H1 (cell line): ENCODE data around the gene OR1S1. TPM values are rescaled to one million over a fixed set of nuclear protein-coding genes. Genes with fewer than 3 reads are reported as not detected.

Experiments used
- CTCF ChIA-PET: fragments of 300-600 bp; sonication (Branson Sonifier 250); formaldehyde crosslinking; loops from one replicate; lab custom pipeline; 2021; ENCODE audit not compliant: partially characterized antibody; lab: Charles Lee
- POLR2A ChIA-PET: fragments of 300-600 bp; sonication (Branson Sonifier 250); formaldehyde crosslinking; loops from one replicate; lab custom pipeline; 2021; ENCODE audit warnings: inconsistent platforms; ENCODE audit not compliant: partially characterized antibody; lab: Charles Lee
- DNase-seq, 2 experiments: peaks; one replicate each; pipeline versions ENCODE4 v3.0.0 to v3.0.0-alpha.2; 2010 to 2022; ENCODE audit warnings: low spot score in 2 of 2, low read depth in 1 of 2, mixed read lengths in 1 of 2
- FAIRE-seq: peaks from 2 replicates; lab custom pipeline; 2011; peaks lifted over from hg19 to GRCh38; lab: Jason Lieb, UNC
- H2AFZ ChIP-seq: 2 replicates; pipeline ENCODE4 v1.8.1; 2012; ENCODE audit warnings: low read length, inconsistent platforms
- H2AK5ac ChIP-seq: 2 replicates; pipeline ENCODE4 v1.6.1; 2013; ENCODE audit warnings: low read depth, low read length
- H2BK120ac ChIP-seq: replicated peaks from 2 replicates; pipeline ENCODE3; 2013; ENCODE audit warnings: low read depth, low read length, inconsistent platforms
- H2BK12ac ChIP-seq: 2 replicates; pipeline ENCODE4 v1.6.1; 2013; ENCODE audit warnings: low read depth, low read length
- H2BK15ac ChIP-seq: 2 replicates; pipeline ENCODE4 v1.6.1; 2013; ENCODE audit warnings: low read length
- H2BK20ac ChIP-seq: 2 replicates; pipeline ENCODE4 v1.6.1; 2013; ENCODE audit warnings: low read length
- H2BK5ac ChIP-seq: 2 replicates; pipeline ENCODE4 v1.6.1; 2013; ENCODE audit warnings: low read depth, low read length
- H3K14ac ChIP-seq: 2 replicates; pipeline ENCODE4 v1.6.1; 2013; ENCODE audit warnings: inconsistent platforms; ENCODE audit not compliant: insufficient read length
- H3K18ac ChIP-seq: 2 replicates; pipeline ENCODE4 v1.6.1; 2013; ENCODE audit warnings: low read length; ENCODE audit errors: extremely low read depth
- H3K23ac ChIP-seq: 2 replicates; pipeline ENCODE4 v1.6.1; 2013; ENCODE audit warnings: inconsistent platforms; ENCODE audit not compliant: insufficient read length
- H3K23me2 ChIP-seq: 2 replicates; pipeline ENCODE4 v1.6.1; 2013; ENCODE audit warnings: low read depth, low read length
- H3K27ac ChIP-seq: 2 replicates; pipeline ENCODE4 v1.6.1; 2011; ENCODE audit warnings: low read depth, low read length, inconsistent platforms
- H3K27me3 ChIP-seq, 4 experiments: replicated peaks in 1 of 4; 1 replicate in 1 of 4; 2 replicates in 3 of 4; pipeline versions ENCODE4 v1.6.1 to v1.8.1; 2011 to 2013; ENCODE audit warnings: low read length in 3 of 4, mild to moderate bottlenecking in 3 of 4, inconsistent platforms in 2 of 4, mixed read lengths in 2 of 4, moderate library complexity in 1 of 4; ENCODE audit not compliant: control insufficient read depth in 3 of 4, insufficient read depth in 3 of 4; ENCODE audit errors: extremely low read depth in 1 of 4
- H3K36me3 ChIP-seq, 4 experiments: 2 replicates each; pipeline versions ENCODE4 v1.6.1 to v1.8.1; 2011 to 2013; ENCODE audit warnings: mild to moderate bottlenecking in 4 of 4, low read length in 3 of 4, moderate library complexity in 2 of 4, control low read depth in 1 of 4, inconsistent platforms in 1 of 4; ENCODE audit not compliant: insufficient read depth in 4 of 4, control insufficient read depth in 2 of 4
- H3K4ac ChIP-seq: replicated peaks from 2 replicates; pipeline ENCODE3; 2013; ENCODE audit warnings: low read length, low read depth, mixed read lengths, inconsistent platforms; ENCODE audit not compliant: insufficient read length
- H3K4me1 ChIP-seq, 4 experiments: replicated peaks in 1 of 4; 1 replicate in 1 of 4; 2 replicates in 3 of 4; pipeline versions ENCODE4 v1.6.1 to v1.8.1; 2011 to 2013; ENCODE audit warnings: low read length in 3 of 4, inconsistent platforms in 2 of 4, mixed read lengths in 1 of 4; ENCODE audit not compliant: insufficient read depth in 4 of 4, control insufficient read depth in 3 of 4
- H3K4me2 ChIP-seq, 2 experiments: 2 replicates each; pipeline versions ENCODE4 v1.6.1 to v1.8.1; 2011 to 2013; ENCODE audit warnings: low read depth in 2 of 2, low read length in 2 of 2, control low read depth in 1 of 2, inconsistent platforms in 1 of 2, mild to moderate bottlenecking in 1 of 2; ENCODE audit not compliant: insufficient read depth in 1 of 2
- H3K4me3 ChIP-seq, 4 experiments: fragments of 200-600, 300-600 bp in 1 of 4; sonication (generic), shearing (Covaris generic), sonication (Bioruptor Twin) in 1 of 4; 2 replicates each; pipeline versions ENCODE4 v1.5.1 to v1.8.1; 2011 to 2016; ENCODE audit warnings: low read length in 4 of 4, low read depth in 3 of 4, control low read depth in 2 of 4, inconsistent platforms in 2 of 4, mild to moderate bottlenecking in 2 of 4, mixed read lengths in 1 of 4, moderate library complexity in 1 of 4; ENCODE audit not compliant: insufficient read depth in 2 of 4; ENCODE audit errors: extremely low read depth in 1 of 4
- H3K56ac ChIP-seq: replicated peaks from 2 replicates; pipeline ENCODE3; 2013; ENCODE audit warnings: low read depth, mild to moderate bottlenecking, mixed read lengths, low read length, inconsistent platforms; ENCODE audit not compliant: insufficient read length
- H3K79me1 ChIP-seq: 2 replicates; pipeline ENCODE4 v1.6.1; 2013; ENCODE audit warnings: low read depth, low read length, control low read depth
- H3K79me2 ChIP-seq, 2 experiments: 2 replicates each; pipeline versions ENCODE4 v1.6.1 to v1.8.1; 2012 to 2013; ENCODE audit warnings: low read length in 2 of 2, mild to moderate bottlenecking in 2 of 2, inconsistent platforms in 1 of 2; ENCODE audit not compliant: insufficient read depth in 2 of 2, control insufficient read depth in 1 of 2
- H3K9ac ChIP-seq, 4 experiments: replicated peaks in 1 of 4; 1 replicate in 1 of 4; 2 replicates in 3 of 4; pipeline versions ENCODE4 v1.6.1 to v1.8.1; 2011 to 2013; ENCODE audit warnings: low read depth in 3 of 4, low read length in 3 of 4, control low read depth in 2 of 4, mild to moderate bottlenecking in 2 of 4, moderate library complexity in 2 of 4, inconsistent platforms in 1 of 4; ENCODE audit errors: extremely low read depth in 1 of 4
- H3K9me3 ChIP-seq, 2 experiments: 2 replicates each; pipeline versions ENCODE4 v1.6.1 to v1.8.1; 2012 to 2013; ENCODE audit warnings: mild to moderate bottlenecking in 2 of 2, moderate library complexity in 2 of 2, control low read depth in 1 of 2, inconsistent platforms in 1 of 2, low read depth in 1 of 2, low read length in 1 of 2, mixed read lengths in 1 of 2; ENCODE audit not compliant: insufficient read depth in 2 of 2
- H4K20me1 ChIP-seq, 2 experiments: replicated peaks in 1 of 2; 2 replicates each; pipeline versions ENCODE3 to v1.8.1; 2011 to 2013; ENCODE audit warnings: inconsistent platforms in 2 of 2, low read length in 2 of 2, mild to moderate bottlenecking in 1 of 2; ENCODE audit not compliant: insufficient read depth in 2 of 2, control insufficient read depth in 1 of 2
- H4K5ac ChIP-seq: 2 replicates; pipeline ENCODE4 v1.6.1; 2013; ENCODE audit warnings: low read length, low read depth, mixed read lengths, inconsistent platforms; ENCODE audit not compliant: insufficient read length
- H4K8ac ChIP-seq: 2 replicates; pipeline ENCODE4 v1.8.0; 2013; ENCODE audit warnings: mild to moderate bottlenecking, moderate library complexity, low read length, inconsistent platforms; ENCODE audit not compliant: insufficient read depth; ENCODE audit errors: extremely low read depth
- H4K91ac ChIP-seq: replicated peaks from 2 replicates; pipeline ENCODE3; 2013; ENCODE audit warnings: low read length, mixed read lengths, inconsistent platforms; ENCODE audit not compliant: insufficient read length
- CREB1 ChIP-seq: IDR thresholded peaks from 2 replicates; pipeline ENCODE4 v1.6.1; 2012; ENCODE audit warnings: inconsistent platforms
- CTCF ChIP-seq, 3 experiments: IDR thresholded peaks; 1 replicate in 2 of 3; 2 replicates in 1 of 3; pipeline versions ENCODE4 v1.5.1 to v1.6.1; 2011; ENCODE audit warnings: low read length in 3 of 3, mild to moderate bottlenecking in 3 of 3, inconsistent platforms in 2 of 3, low read depth in 1 of 3, moderate library complexity in 1 of 3; ENCODE audit not compliant: insufficient read depth in 1 of 3; ENCODE audit errors: control extremely low read depth in 1 of 3
- FOSL1 ChIP-seq: IDR thresholded peaks from 2 replicates; pipeline ENCODE4 v1.6.1; 2011; ENCODE audit warnings: mild to moderate bottlenecking, low read depth, low read length, moderate library complexity; ENCODE audit not compliant: insufficient read depth
- GABPA ChIP-seq: IDR thresholded peaks from 2 replicates; pipeline ENCODE4 v1.6.1; 2011; ENCODE audit warnings: mild to moderate bottlenecking, low read length, moderate library complexity, borderline replicate concordance; ENCODE audit not compliant: insufficient read depth
- KDM4A ChIP-seq: IDR thresholded peaks from one replicate; pipeline ENCODE4 v1.7.1; 2012; ENCODE audit warnings: low read depth, mild to moderate bottlenecking, moderate library complexity, low read length, inconsistent platforms; ENCODE audit not compliant: severe bottlenecking
- KDM5A ChIP-seq: fragments of 200-600 bp; IDR thresholded peaks from 2 replicates; pipeline ENCODE4 v1.7.1; 2012; ENCODE audit warnings: mild to moderate bottlenecking, low read length, inconsistent platforms, mixed read lengths
- NRF1 ChIP-seq: IDR thresholded peaks from 2 replicates; pipeline ENCODE4 v1.6.1; 2011; ENCODE audit warnings: mild to moderate bottlenecking, low read depth, low read length, improper control_type of control experiment
- POLR2A ChIP-seq, 2 experiments: IDR thresholded peaks; 1 replicate in 1 of 2; 2 replicates in 1 of 2; pipeline ENCODE4 v1.6.1; 2011; ENCODE audit warnings: low read depth in 2 of 2, low read length in 2 of 2, mild to moderate bottlenecking in 2 of 2; ENCODE audit errors: control extremely low read depth in 1 of 2
- SAP30 ChIP-seq: fragments of 300-600 bp; sonication (generic); IDR thresholded peaks from 2 replicates; pipeline ENCODE4 v1.7.1; 2012; ENCODE audit warnings: low read length, moderate library complexity, mild to moderate bottlenecking, inconsistent platforms; ENCODE audit not compliant: insufficient read depth, insufficient replicate concordance
- SUZ12 ChIP-seq: fragments of 200-600 bp; sonication (generic); IDR thresholded peaks from 2 replicates; pipeline ENCODE4 v1.6.1; 2012; ENCODE audit warnings: mild to moderate bottlenecking, inconsistent platforms, low read length, moderate library complexity, mixed read lengths
- TAF1 ChIP-seq: IDR thresholded peaks from 2 replicates; pipeline ENCODE4 v1.6.1; 2011; ENCODE audit warnings: mild to moderate bottlenecking, low read depth, low read length
- TEAD4 ChIP-seq: IDR thresholded peaks from 2 replicates; pipeline ENCODE4 v1.6.1; 2012; ENCODE audit warnings: low read depth, low read length, inconsistent platforms, mixed read lengths
- WGBS, 2 experiments: shearing (Covaris generic) in 1 of 2; methylation state at CpG; one replicate each; pipeline versions ENCODE4 v1.1.6 to v1.1.7; 2013 to 2015; ENCODE audit warnings: low lambda C conversion rate in 2 of 2, mixed read lengths in 2 of 2, inconsistent platforms in 1 of 2, low coverage in 1 of 2, missing lambda C conversion rate in 1 of 2; ENCODE audit not compliant: insufficient replicate concordance in 2 of 2, insufficient coverage in 1 of 2, insufficient read length in 1 of 2; ENCODE audit errors: extremely low coverage in 1 of 2, missing lambda C conversion rate in 1 of 2; 5-methylcytosine and 5-hydroxymethylcytosine counted together
- polyA plus RNA-seq, 7 experiments: library from polyadenylated mRNA; depleted of rRNA in 3 of 7; stranded (reverse) in 5 of 7; unstranded in 2 of 7; fragments of >200 nt in 5 of 7; fragments of 200-250 nt in 2 of 7; gene quantifications; 1 replicate in 5 of 7; 2 replicates in 1 of 7; 4 replicates in 1 of 7; pipeline versions ENCODE4 v1.2.1 to v1.2.3, GENCODE V29; 2011 to 2013; ENCODE audit warnings: missing spikeins in 2 of 7, mixed read lengths in 2 of 7
- total RNA-seq: library from RNA; stranded (reverse); fragmentation: NEBNext Ultra II Directional; extraction: Animal tissue kit (Norgen Biotek cat#: 25700); gene quantifications from 2 replicates; pipeline ENCODE4 v1.2.1, GENCODE V29; 2021

OR1S1 gene
- total and polyA plus RNA-seq, 2 of the 8 experiments (the other 6 are each of a cell fraction or from before 2014, with no cell fraction given): not detected

- H2AFZ ChIP-seq: no peak overlapping the region
- no peak overlapping the region for H3K4me2 ChIP-seq
- H4K5ac ChIP-seq: no peak overlapping the region
- no peak overlapping the region for H2AK5ac ChIP-seq
- no peaks in the 10 kb centered on the region for H3K79me1 ChIP-seq
- H3K23me2 ChIP-seq: peaks cover 2% of the 10 kb centered on the region; the same call in 1 of the 2 replicates
- H3K18ac ChIP-seq: no peak overlapping the region
- no peak for TF ChIP-seq FOSL1
- TF ChIP-seq SUZ12: no peak
- TF ChIP-seq SAP30: no peak
- TF ChIP-seq CTCF (IDR thresholded peaks at IDR 0.05; ENCODE audit: control extremely low read depth in 1 of 3, insufficient read depth in 1 of 3, low read depth in 1 of 3, low read length in 3 of 3): no peak
- TF ChIP-seq CREB1: no peak
- no peak for TF ChIP-seq KDM4A
- no peak for TF ChIP-seq POLR2A (IDR thresholded peaks at IDR 0.05; ENCODE audit: control extremely low read depth in 1 of 2, low read depth in 2 of 2, low read length in 2 of 2)
- no peak for TF ChIP-seq GABPA
- TF ChIP-seq TEAD4: no peak
- no peak for TF ChIP-seq TAF1
- TF ChIP-seq NRF1: no peak
- no peak for TF ChIP-seq KDM5A
- no peak overlapping the region for H3K14ac ChIP-seq
- H4K8ac ChIP-seq: no peak overlapping the region
- no peak overlapping the region for H3K9ac ChIP-seq
- H3K27ac ChIP-seq: no peak overlapping the region
- no peaks in the 10 kb centered on the region for H3K79me2 ChIP-seq
- FAIRE-seq: no peak
- no peak overlapping the region for H2BK120ac ChIP-seq
- DNase-seq: no peak
- no peak overlapping the region for H3K4me3 ChIP-seq
- H4K91ac ChIP-seq: no peak overlapping the region
- no peak overlapping the region for H3K4ac ChIP-seq
- no peak overlapping the region for H2BK5ac ChIP-seq
- no peaks in the 10 kb centered on the region for H3K27me3 ChIP-seq
- H3K36me3 ChIP-seq: no peaks in the 10 kb centered on the region
- no peak overlapping the region for H3K23ac ChIP-seq
- H4K20me1 ChIP-seq: no peaks in the 10 kb centered on the region
- ChIA-PET CTCF (no interaction called here), POLR2A (no interaction called here)
- 100% methylated on average over 1 of the region's 1 CpG; no CpG with 5 or more reads in 1 of the 2 experiments for WGBS, 2 experiments
- no peak overlapping the region for H2BK15ac ChIP-seq
- H3K4me1 ChIP-seq: no peaks in the 10 kb centered on the region
- no peak overlapping the region for H2BK20ac ChIP-seq
- H3K9me3 ChIP-seq: peaks cover 6 to 13% of the 10 kb centered on the region in 2 experiments; a peak in 2 of 4 replicates
- H2BK12ac ChIP-seq: no peak overlapping the region
- H3K56ac ChIP-seq: no peak overlapping the region
These were observed 42.4 kb downstream of the OR1S1 start for GRCh38 chr11:58254936-58255335.
